Ovary (tissue), 9 donors: ENCODE data around the gene MKNK1. TPM values are rescaled to one million over a fixed set of nuclear protein-coding genes. Genes with fewer than 3 reads are reported as not detected.

Experiments used
- DNase-seq, 5 donors: peaks; one replicate each; pipeline ENCODE4 v3.0.0-alpha.2; 2019 to 2020
- H3K27ac ChIP-seq, 2 donors: fragments of 200-600 bp; one replicate each; pipeline versions ENCODE4 v1.5.1 to v1.8.0; 2019 to 2022
- H3K27me3 ChIP-seq: fragments of 200-600 bp; one replicate; pipeline ENCODE4 v1.8.0; 2022
- H3K36me3 ChIP-seq: fragments of 200-600 bp; sonication (generic); one replicate; pipeline ENCODE4 v1.5.1; 2019
- H3K4me1 ChIP-seq: one replicate; pipeline ENCODE4 v1.8.1; 2013; ENCODE audit warnings: mild to moderate bottlenecking, moderate library complexity; ENCODE audit not compliant: insufficient read depth
- H3K4me3 ChIP-seq: fragments of 200-600 bp; sonication (generic); one replicate; pipeline ENCODE4 v1.5.1; 2017
- H3K9me3 ChIP-seq, 2 donors: fragments of 200-600 bp in 1 of 2; sonication (generic) in 1 of 2; one replicate each; pipeline versions ENCODE4 v1.5.1 to v1.8.1; 2013 to 2019; ENCODE audit warnings: mild to moderate bottlenecking in 1 of 2, moderate library complexity in 1 of 2
- CTCF ChIP-seq, 3 donors: fragments of 450-650 bp in 2 of 3; fragments of 200-600 bp in 1 of 3; IDR thresholded peaks; one replicate each; pipeline versions ENCODE4 v1.5.1 to v1.8.0; 2016 to 2022; ENCODE audit warnings: antibody characterized with exemption in 3 of 3, mild to moderate bottlenecking in 1 of 3
- EP300 ChIP-seq: sonication (generic); formaldehyde crosslinking; IDR thresholded peaks from one replicate; pipeline ENCODE4 v1.6.1; 2017; ENCODE audit warnings: antibody characterized with exemption
- POLR2A ChIP-seq: fragments of 450-650 bp; IDR thresholded peaks from one replicate; pipeline ENCODE4 v1.6.1; 2017; ENCODE audit warnings: antibody characterized with exemption, mild to moderate bottlenecking, moderate library complexity
- WGBS, 3 donors: extraction: QIAGEN DNeasy Blood & Tissue Kit in 1 of 3; methylation state at CpG; one replicate each; pipeline versions ENCODE4 v1.1.5 to v1.1.7; 2013 to 2017; 5-methylcytosine and 5-hydroxymethylcytosine counted together
- intact Hi-C, 4 donors: fragments of 100-400 bp; cut with DNase I; formaldehyde crosslinking; loops; one replicate each; pipeline versions ENCODE4 v1.11.0 to v1.15.1; 2022 to 2023
- polyA plus RNA-seq, 2 donors: library from polyadenylated mRNA; stranded (reverse); fragments of 200-250 nt in 1 of 2; fragments of 350-450 nt in 1 of 2; fragmentation: Illumina TruSeq in 1 of 2; extraction: RNeasy Lipid Tissue Mini Kit (QIAGEN cat#74804) in 1 of 2; gene quantifications; one replicate each; pipeline ENCODE4 v1.2.3, GENCODE V29; 2013 to 2014
- total RNA-seq, 7 donors: library from RNA; depleted of rRNA in 2 of 7; stranded (reverse); fragments of >200 nt in 2 of 7; fragmentation: NEBNext Ultra II Directional in 3 of 7; extraction: Animal tissue kit (Norgen Biotek cat#: 25700) in 3 of 7; gene quantifications; one replicate each; pipeline versions ENCODE4 v1.1.0 to v1.2.4, GENCODE V29; 2016 to 2023
- donor health status: DM: no; HTN: no; CAD: no; lungs with moderate emphysema.
- donor health status: DM: no; HTN: no; CAD: no.
- donor health status: Bipolar disorder and iron deficiency.
- donor health status: DM: yes; HTN: yes; CAD: no.
- donor health status: DM: no; HTN: no; CAD: no.
- donor health status: DM: yes; HTN: yes; CAD: no.

MKNK1 gene
- total and polyA plus RNA-seq, 9 donors = 21.0 to 39.3 (median 24.9) TPM

DNA sequence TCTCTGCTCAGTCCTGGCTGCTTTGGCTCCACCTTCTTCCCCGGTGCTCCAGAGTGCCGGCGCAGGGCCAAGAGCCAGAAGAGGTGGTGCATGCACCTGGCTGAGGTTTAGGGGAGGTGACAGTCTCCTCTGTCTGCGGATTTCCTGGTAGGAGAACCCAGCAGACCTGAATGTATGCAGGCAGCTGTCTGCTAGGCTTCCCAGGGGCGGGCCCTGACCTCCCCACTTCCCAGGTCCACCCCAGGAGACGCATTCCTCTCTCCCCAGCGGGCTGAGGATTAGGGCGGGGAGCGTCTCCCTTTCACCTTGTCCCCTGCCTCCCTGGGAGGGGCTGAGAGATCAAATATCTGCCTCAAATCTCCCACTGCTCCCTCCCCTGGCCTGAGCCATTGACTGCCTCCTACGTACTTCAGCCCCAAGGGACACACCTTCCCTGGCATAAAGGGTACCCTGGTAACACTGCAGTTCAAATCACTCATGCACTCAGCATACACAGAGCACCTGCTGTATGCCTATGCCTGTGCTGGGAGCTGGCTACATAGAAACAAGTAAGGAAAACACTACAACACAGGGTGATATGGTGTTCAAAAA, 87.0 kb downstream of the MKNK1 start:
- no peaks in the 10 kb centered on the region for H3K36me3 ChIP-seq
- H3K27me3 ChIP-seq = no peaks in the 10 kb centered on the region
- TF ChIP-seq POLR2A (no peak), CTCF (IDR thresholded peaks at IDR 0.05) (no peak), EP300 (no peak)
- 9 to 14% (median 10%) methylated on average over 10 of the region's 10 CpGs for WGBS, 3 donors
- H3K9me3 ChIP-seq = no peaks in the 10 kb centered on the region
- intact Hi-C loops = no loop called here
- no peak for DNase-seq
- H3K4me1 ChIP-seq = no peaks in the 10 kb centered on the region
- no peak overlapping the region for H3K4me3 ChIP-seq
- H3K27ac ChIP-seq = no peak overlapping the region

DNA sequence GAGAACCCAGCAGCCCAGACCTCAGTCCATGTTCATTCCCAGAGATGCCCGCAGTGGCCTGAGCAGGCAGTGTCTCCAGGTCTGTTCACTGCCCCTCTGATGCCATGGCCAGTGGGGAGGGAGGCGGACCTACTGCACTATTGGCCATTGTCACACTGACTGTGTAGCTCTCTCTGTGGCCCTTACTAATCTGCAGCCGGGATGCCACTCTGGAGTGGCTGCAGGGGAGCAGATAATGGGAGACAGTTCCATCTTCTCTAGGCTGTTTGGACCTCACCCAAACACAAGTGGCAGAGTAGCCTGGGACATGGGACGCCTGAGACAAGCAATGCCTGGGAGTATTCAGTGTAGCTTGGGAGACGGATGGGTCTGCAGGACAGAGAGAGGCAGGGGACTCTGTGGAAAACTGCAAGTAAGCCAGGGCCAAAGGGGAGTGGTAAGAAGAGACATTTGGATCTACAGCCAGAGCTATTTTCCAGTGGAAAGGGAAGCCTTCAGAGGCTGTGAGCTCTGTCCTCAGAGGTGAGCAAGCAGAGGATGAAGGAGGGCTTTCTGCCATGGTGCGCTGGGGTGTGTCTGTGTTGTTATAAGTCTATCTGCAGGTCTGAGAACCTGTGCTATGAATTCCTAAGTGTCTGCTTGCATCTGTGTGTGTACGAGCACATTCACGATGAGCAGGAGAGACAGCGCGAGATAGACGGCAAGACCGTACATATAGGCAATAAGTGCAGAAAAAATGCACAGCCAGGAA, 87.7 kb downstream of the MKNK1 start:
- H3K9me3 ChIP-seq = no peaks in the 10 kb centered on the region
- DNase-seq = no peak
- no peak overlapping the region for H3K4me3 ChIP-seq
- H3K4me1 ChIP-seq = no peaks in the 10 kb centered on the region
- H3K36me3 ChIP-seq = no peaks in the 10 kb centered on the region
- TF ChIP-seq POLR2A (no peak), CTCF (IDR thresholded peaks at IDR 0.05) (no peak), EP300 (no peak)
- H3K27me3 ChIP-seq = no peaks in the 10 kb centered on the region
- H3K27ac ChIP-seq = no peak overlapping the region
- WGBS, 3 donors = 43 to 53% (median 51%) methylated on average over 12 of the region's 12 CpGs
- intact Hi-C loops = no loop called here

DNA sequence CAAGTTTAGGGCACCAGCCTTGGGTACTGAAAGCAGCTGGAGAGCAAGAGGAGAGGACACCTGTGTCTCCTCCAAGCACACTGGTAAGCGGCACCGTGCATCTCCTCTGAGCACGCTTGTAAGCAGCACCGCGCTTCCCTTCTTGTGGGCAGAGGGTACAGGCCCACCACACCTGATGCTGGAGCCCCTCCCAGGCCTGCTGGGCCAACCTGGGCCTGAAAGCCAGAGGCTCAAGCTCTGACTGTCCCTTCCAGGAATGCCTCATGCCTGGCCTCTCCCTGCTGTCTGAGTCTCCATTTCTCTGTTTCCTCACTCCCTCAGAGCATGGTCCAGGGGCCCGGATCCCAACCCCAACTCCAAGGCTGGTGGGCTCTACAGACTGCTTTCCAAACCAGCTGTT, 88.5 kb downstream of the MKNK1 start:
- Histone ChIP-seq H3K4me1 (no peaks in the 10 kb centered on the region), H3K9me3 (no peaks in the 10 kb centered on the region), H3K36me3 (no peaks in the 10 kb centered on the region), H3K27me3 (no peaks in the 10 kb centered on the region), H3K4me3 (no peak overlapping the region), H3K27ac (no peak overlapping the region)
- WGBS, 3 donors = 90 to 93% (median 92%) methylated on average over 6 of the region's 6 CpGs
- intact Hi-C loops = no loop called here
- no peak for TF ChIP-seq CTCF (IDR thresholded peaks at IDR 0.05)
- no peak for TF ChIP-seq EP300
- no peak for TF ChIP-seq POLR2A
- no peak for DNase-seq

DNA sequence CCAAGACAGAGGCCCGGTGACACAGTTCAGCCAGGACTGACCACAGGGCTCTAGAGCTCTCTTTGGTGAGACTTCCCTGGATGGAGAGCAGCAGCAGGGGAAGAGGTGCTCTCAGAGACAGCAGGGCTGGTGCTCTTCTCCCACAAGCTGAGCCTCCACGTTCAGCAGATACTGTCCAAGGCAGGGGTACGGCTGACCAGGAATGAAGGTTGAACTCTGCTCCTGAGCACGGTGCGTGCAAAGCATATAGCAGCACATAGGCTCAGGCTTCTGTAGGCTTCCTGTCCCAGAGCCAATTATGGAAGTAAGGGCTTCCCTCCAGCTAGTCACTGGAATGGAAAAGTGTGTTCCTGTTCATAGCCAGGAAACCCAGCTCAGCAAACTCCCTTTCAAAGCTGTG, 90.5 kb downstream of the MKNK1 start:
- no peak for TF ChIP-seq POLR2A
- no peaks in the 10 kb centered on the region for H3K4me1 ChIP-seq
- no peaks in the 10 kb centered on the region for H3K36me3 ChIP-seq
- DNase-seq = no peak
- no peaks in the 10 kb centered on the region for H3K9me3 ChIP-seq
- H3K27ac ChIP-seq = no peak overlapping the region
- WGBS, 3 donors = 55 to 71% (median 70%) methylated on average over 5 of the region's 5 CpGs
- no peaks in the 10 kb centered on the region for H3K27me3 ChIP-seq
- H3K4me3 ChIP-seq = no peak overlapping the region
- intact Hi-C loops = no loop called here

- TF ChIP-seq POLR2A = no peak
- TF ChIP-seq CTCF (IDR thresholded peaks at IDR 0.05) = no peak
- no peak for TF ChIP-seq EP300
Observed at GRCh38 chr1:46512792-46513190, 91.3 kb downstream of the MKNK1 start.

More at GRCh38 chr1:46512792-46513190, 91.3 kb downstream of the MKNK1 start:
- DNase-seq = no peak
- Histone ChIP-seq H3K4me1 (no peaks in the 10 kb centered on the region), H3K27me3 (no peaks in the 10 kb centered on the region), H3K4me3 (no peak overlapping the region), H3K9me3 (no peaks in the 10 kb centered on the region), H3K27ac (no peak overlapping the region), H3K36me3 (no peaks in the 10 kb centered on the region)
- intact Hi-C loops = no loop called here
- WGBS, 3 donors = 43 to 55% (median 52%) methylated on average over 6 of the region's 6 CpGs
